PC-3 (cell line): ENCODE data around the gene CBY3.
"Not testable (repeated sequence)": the region's sequence is repeated elsewhere in the genome, so short reads cannot be mapped to it uniquely, and the experiment has no call there.

Source experiments
- EZH2 ChIP-seq: fragments of 300-600 bp; sonication (generic); IDR thresholded peaks from one replicate; pipeline ENCODE4 v1.6.1; 2017; ENCODE audit warnings: antibody characterized with exemption, mild to moderate bottlenecking, low read length; ENCODE audit not compliant: unreplicated experiment
- EZH2phosphoT487 ChIP-seq: fragments of 300-600 bp; sonication (generic); IDR thresholded peaks from 2 replicates; pipeline ENCODE4 v1.6.1; 2018; ENCODE audit warnings: mild to moderate bottlenecking, antibody characterized with exemption, low read length, borderline replicate concordance
- TF ChIP-seq, protein P1 (sequence below): fragments of 300-600 bp; sonication (generic); conservative IDR thresholded peaks from 2 replicates; pipeline ENCODE4 v1.5.1; 2017; ENCODE audit warnings: antibody characterized with exemption, low read depth, mild to moderate bottlenecking, low read length

DNA sequence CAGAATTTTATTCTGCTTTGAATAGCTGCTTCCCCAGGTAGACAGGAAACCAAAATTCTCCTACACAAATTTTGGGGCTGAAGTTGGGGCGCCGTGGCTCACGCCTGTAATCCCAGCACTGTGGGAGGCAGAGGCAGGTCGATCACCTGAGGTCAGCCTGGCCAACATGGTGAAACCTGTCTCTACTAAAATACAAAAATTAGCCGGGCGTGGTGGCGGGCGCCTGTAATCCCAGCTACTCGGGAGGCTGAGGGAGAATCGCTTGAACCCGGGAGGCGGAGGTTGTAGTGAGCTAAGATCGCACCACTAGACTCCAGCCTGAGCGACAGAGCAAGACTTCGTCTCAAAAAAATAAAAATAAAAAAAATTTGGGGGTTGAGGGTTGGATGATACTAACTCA is 16.7 kb upstream of the CBY3 start:
- TF ChIP-seq, protein P1, sequence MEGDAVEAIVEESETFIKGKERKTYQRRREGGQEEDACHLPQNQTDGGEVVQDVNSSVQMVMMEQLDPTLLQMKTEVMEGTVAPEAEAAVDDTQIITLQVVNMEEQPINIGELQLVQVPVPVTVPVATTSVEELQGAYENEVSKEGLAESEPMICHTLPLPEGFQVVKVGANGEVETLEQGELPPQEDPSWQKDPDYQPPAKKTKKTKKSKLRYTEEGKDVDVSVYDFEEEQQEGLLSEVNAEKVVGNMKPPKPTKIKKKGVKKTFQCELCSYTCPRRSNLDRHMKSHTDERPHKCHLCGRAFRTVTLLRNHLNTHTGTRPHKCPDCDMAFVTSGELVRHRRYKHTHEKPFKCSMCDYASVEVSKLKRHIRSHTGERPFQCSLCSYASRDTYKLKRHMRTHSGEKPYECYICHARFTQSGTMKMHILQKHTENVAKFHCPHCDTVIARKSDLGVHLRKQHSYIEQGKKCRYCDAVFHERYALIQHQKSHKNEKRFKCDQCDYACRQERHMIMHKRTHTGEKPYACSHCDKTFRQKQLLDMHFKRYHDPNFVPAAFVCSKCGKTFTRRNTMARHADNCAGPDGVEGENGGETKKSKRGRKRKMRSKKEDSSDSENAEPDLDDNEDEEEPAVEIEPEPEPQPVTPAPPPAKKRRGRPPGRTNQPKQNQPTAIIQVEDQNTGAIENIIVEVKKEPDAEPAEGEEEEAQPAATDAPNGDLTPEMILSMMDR, result not testable (repeated sequence)
- not testable (repeated sequence) for TF ChIP-seq EZH2, EZH2phosphoT487
